ENCODE results near the gene BDKRB2. TPM values are rescaled to one million over a fixed set of nuclear protein-coding genes. Genes with fewer than 3 reads are reported as not detected.
A peak's percentile ranks its signal among the peaks of the same experiment; 100 is the strongest.

Gene BDKRB2
- total RNA-seq, 1 donor from 2014 or later, result 0.70 TPM

DNA sequence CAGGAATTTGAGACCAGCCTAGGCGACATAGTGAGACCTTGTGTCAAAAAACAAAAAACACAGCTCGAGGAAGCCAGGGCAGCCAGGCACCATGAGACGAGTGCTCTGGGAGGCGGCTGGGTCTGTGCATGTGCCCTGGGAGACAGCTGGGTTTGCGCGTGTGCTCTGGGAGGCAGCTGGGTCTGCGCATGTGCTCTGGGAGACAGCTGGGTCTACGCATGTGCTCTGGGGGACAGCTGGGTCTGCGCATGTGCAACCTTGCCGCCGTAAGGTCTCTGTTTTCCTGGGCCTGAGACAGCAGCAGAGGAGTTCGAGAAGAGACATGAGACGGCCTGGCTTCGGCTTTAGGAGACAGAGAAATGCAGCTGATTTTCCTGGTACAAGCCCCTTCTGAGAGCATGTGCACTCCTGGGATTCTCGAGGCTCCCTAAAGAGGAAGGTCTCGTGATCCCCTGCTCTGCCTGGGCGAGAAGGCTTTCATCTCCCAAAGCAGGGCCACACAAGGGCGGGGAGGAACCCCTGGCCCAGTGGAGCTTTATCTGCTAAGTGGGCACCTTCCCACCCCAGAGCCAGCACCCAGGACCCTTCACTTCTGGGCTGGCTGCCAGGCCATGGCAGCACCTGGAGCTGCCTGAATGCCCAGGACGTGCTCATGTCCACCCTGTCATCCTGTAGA lies 47.8 kb downstream of the BDKRB2 start:
- H3K36me3 ChIP-seq (ENCODE audit: insufficient read depth, low read length), result no peaks in the 10 kb centered on the region
- no peaks in the 10 kb centered on the region for H3K9me3 ChIP-seq (ENCODE audit: insufficient read depth, low read depth, low read length)
- no peaks in the 10 kb centered on the region for H4K20me1 ChIP-seq (ENCODE audit: insufficient read depth, low read length)
- H3K27ac ChIP-seq (ENCODE audit: low read depth, low read length), result peak overlapping the region; percentile 22
- Mint-ChIP-seq H3K27ac (ENCODE audit: unreplicated experiment) (peak overlapping the region; percentile 93), H3K36me3 (ENCODE audit: low read depth, unreplicated experiment) (no peaks in the 10 kb centered on the region), H3K27me3 (ENCODE audit: low read depth, unreplicated experiment) (no peaks in the 10 kb centered on the region), H3K4me3 (ENCODE audit: unreplicated experiment) (no peak overlapping the region), H3K9me3 (ENCODE audit: unreplicated experiment) (no peaks in the 10 kb centered on the region), H3K4me1 (ENCODE audit: low read depth, unreplicated experiment) (peaks cover 31% of the 10 kb centered on the region)
- no peak overlapping the region for H2AFZ ChIP-seq (ENCODE audit: low read depth, low read length)
- TF ChIP-seq EZH2 (IDR thresholded peaks at IDR 0.05; ENCODE audit: insufficient read depth, low read length), result no peak
- no peak for TF ChIP-seq CTCF (IDR thresholded peaks at IDR 0.05; ENCODE audit: insufficient read depth, low read depth, low read length)
- peaks cover 21% of the 10 kb centered on the region for H3K4me1 ChIP-seq (ENCODE audit: insufficient read depth, low read length)
- no peak overlapping the region for H3K4me3 ChIP-seq (ENCODE audit: insufficient read depth, low read depth, low read length)
- FAIRE-seq (no peak), DNase-seq (ENCODE audit: low read depth) (no peak)
- H3K27me3 ChIP-seq (ENCODE audit: insufficient read depth, low read length), result no peaks in the 10 kb centered on the region
- no peaks in the 10 kb centered on the region for H3K79me2 ChIP-seq (ENCODE audit: insufficient read depth, low read length)
- peak overlapping the region; percentile 51 for H3K4me2 ChIP-seq (ENCODE audit: low read length)
- H3K9ac ChIP-seq (ENCODE audit: low read length), result peak overlapping the region; percentile 25

DNA sequence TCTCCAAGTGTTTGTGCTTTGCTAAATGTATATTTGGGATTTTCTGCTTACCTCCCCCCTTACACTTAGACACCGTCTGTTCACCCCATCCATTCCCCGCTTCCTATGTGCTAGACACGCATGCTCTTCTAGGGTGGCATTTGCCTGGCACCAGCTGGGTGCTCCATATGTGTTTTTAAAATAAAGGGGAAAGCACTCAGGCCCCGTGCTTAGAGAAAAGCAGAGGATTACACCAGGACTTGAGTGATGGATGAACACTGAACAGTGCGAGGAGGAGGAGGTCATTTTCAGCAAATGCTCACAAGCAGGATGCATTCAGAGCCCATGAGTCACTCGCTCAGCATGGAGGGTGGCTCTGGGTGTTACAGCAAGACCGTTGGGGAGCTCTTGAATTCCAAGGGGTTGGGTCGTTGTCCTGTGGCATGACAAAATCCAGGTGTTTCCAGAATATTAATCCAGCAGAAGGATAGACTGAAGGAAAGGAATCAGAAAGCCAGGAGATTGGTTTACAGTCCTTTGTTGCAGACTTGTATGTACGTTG lies 48.4 kb downstream of the BDKRB2 start:
- no peak overlapping the region for H3K4me3 ChIP-seq (ENCODE audit: insufficient read depth, low read depth, low read length)
- H3K36me3 Mint-ChIP-seq (ENCODE audit: low read depth, unreplicated experiment), result no peaks in the 10 kb centered on the region
- no peaks in the 10 kb centered on the region for H3K27me3 Mint-ChIP-seq (ENCODE audit: low read depth, unreplicated experiment)
- peak overlapping the region; percentile 51 for H3K4me2 ChIP-seq (ENCODE audit: low read length)
- H3K9me3 ChIP-seq (ENCODE audit: insufficient read depth, low read depth, low read length), result no peaks in the 10 kb centered on the region
- DNase-seq (ENCODE audit: low read depth) (peak; percentile 96), FAIRE-seq (peak; percentile 97)
- H3K36me3 ChIP-seq (ENCODE audit: insufficient read depth, low read length), result no peaks in the 10 kb centered on the region
- TF ChIP-seq EZH2 (IDR thresholded peaks at IDR 0.05; ENCODE audit: insufficient read depth, low read length), result no peak
- no peak for TF ChIP-seq CTCF (IDR thresholded peaks at IDR 0.05; ENCODE audit: insufficient read depth, low read depth, low read length)
- H3K27ac ChIP-seq (ENCODE audit: low read depth, low read length), result peak overlapping the region; percentile 22
- no peaks in the 10 kb centered on the region for H4K20me1 ChIP-seq (ENCODE audit: insufficient read depth, low read length)
- H3K4me3 Mint-ChIP-seq (ENCODE audit: unreplicated experiment), result no peak overlapping the region
- H3K9ac ChIP-seq (ENCODE audit: low read length), result peak overlapping the region; percentile 25
- H3K27me3 ChIP-seq (ENCODE audit: insufficient read depth, low read length), result peaks cover 3% of the 10 kb centered on the region
- H3K4me1 Mint-ChIP-seq (ENCODE audit: low read depth, unreplicated experiment), result peaks cover 31% of the 10 kb centered on the region
- peak overlapping the region; percentile 93 for H3K27ac Mint-ChIP-seq (ENCODE audit: unreplicated experiment)
- no peak overlapping the region for H2AFZ ChIP-seq (ENCODE audit: low read depth, low read length)
- H3K79me2 ChIP-seq (ENCODE audit: insufficient read depth, low read length), result no peaks in the 10 kb centered on the region
- no peaks in the 10 kb centered on the region for H3K9me3 Mint-ChIP-seq (ENCODE audit: unreplicated experiment)
- H3K4me1 ChIP-seq (ENCODE audit: insufficient read depth, low read length), result peaks cover 21% of the 10 kb centered on the region

GRCh38 chr14:96254687-96255086 lies 50.0 kb downstream of the BDKRB2 start:
- Histone ChIP-seq H3K79me2 (ENCODE audit: insufficient read depth, low read length) (no peaks in the 10 kb centered on the region), H4K20me1 (ENCODE audit: insufficient read depth, low read length) (no peaks in the 10 kb centered on the region), H3K9ac (ENCODE audit: low read length) (no peak overlapping the region), H3K4me1 (ENCODE audit: insufficient read depth, low read length) (peaks cover 21% of the 10 kb centered on the region), H3K27ac (ENCODE audit: low read depth, low read length) (no peak overlapping the region), H3K9me3 (ENCODE audit: insufficient read depth, low read depth, low read length) (no peaks in the 10 kb centered on the region), H2AFZ (ENCODE audit: low read depth, low read length) (no peak overlapping the region), H3K27me3 (ENCODE audit: insufficient read depth, low read length) (peaks cover 3% of the 10 kb centered on the region), H3K4me2 (ENCODE audit: low read length) (no peak overlapping the region), H3K4me3 (ENCODE audit: insufficient read depth, low read depth, low read length) (no peak overlapping the region), H3K36me3 (ENCODE audit: insufficient read depth, low read length) (no peaks in the 10 kb centered on the region)
- no peak for TF ChIP-seq CTCF (IDR thresholded peaks at IDR 0.05; ENCODE audit: insufficient read depth, low read depth, low read length)
- TF ChIP-seq EZH2 (IDR thresholded peaks at IDR 0.05; ENCODE audit: insufficient read depth, low read length), result no peak
- Mint-ChIP-seq H3K27ac (ENCODE audit: unreplicated experiment) (no peak overlapping the region), H3K4me1 (ENCODE audit: low read depth, unreplicated experiment) (peaks cover 24% of the 10 kb centered on the region), H3K27me3 (ENCODE audit: low read depth, unreplicated experiment) (no peaks in the 10 kb centered on the region), H3K36me3 (ENCODE audit: low read depth, unreplicated experiment) (no peaks in the 10 kb centered on the region), H3K4me3 (ENCODE audit: unreplicated experiment) (no peak overlapping the region), H3K9me3 (ENCODE audit: unreplicated experiment) (no peaks in the 10 kb centered on the region)
- FAIRE-seq, result no peak
- no peak for DNase-seq (ENCODE audit: low read depth)

Data from astrocyte (in vitro differentiated cells and primary cell).